ENCODE results near the gene HIVEP2. TPM values are rescaled to one million over a fixed set of nuclear protein-coding genes. Genes with fewer than 3 reads are reported as not detected.

The HIVEP2 gene
- total and polyA plus RNA-seq, 2 donors (not counting 1 experiment from before 2014, with no cell fraction given): 5.8 to 31.9 TPM

- Histone ChIP-seq H3K79me2 (ENCODE audit: control insufficient read depth, insufficient read depth, low read length) (no peaks in the 10 kb centered on the region), H2AFZ (ENCODE audit: insufficient read depth, low read depth, low read length, poor library complexity, severe bottlenecking) (no peak overlapping the region), H3K9ac (ENCODE audit: low read length) (no peak overlapping the region), H3K27me3 (replicated peaks in 1 of 4; ENCODE audit: control extremely low read depth in 1 of 4, control insufficient read depth in 3 of 4, insufficient read depth in 4 of 4, low read length in 3 of 4) (no peaks in the 10 kb centered on the region), H3K9me3 (ENCODE audit: control extremely low read depth in 1 of 3, control insufficient read depth in 2 of 3, insufficient read depth in 1 of 3, low read length in 2 of 3) (no peaks in the 10 kb centered on the region), H3K36me3 (replicated peaks in 1 of 2; ENCODE audit: control extremely low read depth in 1 of 2, control insufficient read depth in 1 of 2, extremely low read depth in 1 of 2, insufficient read depth in 2 of 2, low read length in 1 of 2) (no peaks in the 10 kb centered on the region), H3K4me1 (ENCODE audit: control insufficient read depth in 2 of 2, insufficient read depth in 2 of 2, low read length in 2 of 2) (no peaks in the 10 kb centered on the region), H3K27ac (ENCODE audit: low read length in 2 of 2) (no peak overlapping the region), H3K4me2 (replicated peaks; ENCODE audit: low read depth, low read length, poor library complexity, severe bottlenecking) (no peak overlapping the region), H4K20me1 (ENCODE audit: control insufficient read depth, insufficient read depth, low read length, poor library complexity, severe bottlenecking) (no peaks in the 10 kb centered on the region), H3K4me3 (ENCODE audit: control extremely low read depth in 1 of 5, extremely low read depth in 1 of 5, insufficient read depth in 1 of 5, low read depth in 2 of 5, low read length in 4 of 5) (no peak overlapping the region)
- DNase-seq: no peak
- no peaks in the 10 kb centered on the region for H3K27me3 Mint-ChIP-seq
- H3K9me3 Mint-ChIP-seq (ENCODE audit: insufficient read depth): no peaks in the 10 kb centered on the region
- 100% methylated on average over 4 of the region's 4 CpGs for WGBS (ENCODE audit: insufficient coverage)
- intact Hi-C loops (cut with micrococcal nuclease): no loop called here
- no peak overlapping the region for H3K4me3 Mint-ChIP-seq
- ATAC-seq (ENCODE audit: low read depth): no peak
- POLR2A ChIA-PET: no interaction called here
- CTCF ChIA-PET: interaction anchor here (1.0 to 2.0 kb wide), 6 partner anchors 8 to 289 kb away, joined by 3 to 8 read pairs (median 4); no protein-coding TSS in a partner anchor
- no peaks in the 10 kb centered on the region for H3K4me1 Mint-ChIP-seq
- no peak overlapping the region for H3K27ac Mint-ChIP-seq
- TF ChIP-seq, protein P1, sequence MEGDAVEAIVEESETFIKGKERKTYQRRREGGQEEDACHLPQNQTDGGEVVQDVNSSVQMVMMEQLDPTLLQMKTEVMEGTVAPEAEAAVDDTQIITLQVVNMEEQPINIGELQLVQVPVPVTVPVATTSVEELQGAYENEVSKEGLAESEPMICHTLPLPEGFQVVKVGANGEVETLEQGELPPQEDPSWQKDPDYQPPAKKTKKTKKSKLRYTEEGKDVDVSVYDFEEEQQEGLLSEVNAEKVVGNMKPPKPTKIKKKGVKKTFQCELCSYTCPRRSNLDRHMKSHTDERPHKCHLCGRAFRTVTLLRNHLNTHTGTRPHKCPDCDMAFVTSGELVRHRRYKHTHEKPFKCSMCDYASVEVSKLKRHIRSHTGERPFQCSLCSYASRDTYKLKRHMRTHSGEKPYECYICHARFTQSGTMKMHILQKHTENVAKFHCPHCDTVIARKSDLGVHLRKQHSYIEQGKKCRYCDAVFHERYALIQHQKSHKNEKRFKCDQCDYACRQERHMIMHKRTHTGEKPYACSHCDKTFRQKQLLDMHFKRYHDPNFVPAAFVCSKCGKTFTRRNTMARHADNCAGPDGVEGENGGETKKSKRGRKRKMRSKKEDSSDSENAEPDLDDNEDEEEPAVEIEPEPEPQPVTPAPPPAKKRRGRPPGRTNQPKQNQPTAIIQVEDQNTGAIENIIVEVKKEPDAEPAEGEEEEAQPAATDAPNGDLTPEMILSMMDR (IDR thresholded peaks at IDR 0.05): no peak
- no peak for TF ChIP-seq EZH2 (IDR thresholded peaks at IDR 0.05; ENCODE audit: borderline replicate concordance, insufficient read depth, low read depth, low read length, poor library complexity, severe bottlenecking)
These were observed 207.0 kb downstream of the HIVEP2 start for GRCh38 chr6:142738035-142738396.

- H3K36me3 ChIP-seq (replicated peaks in 1 of 2; ENCODE audit: control extremely low read depth in 1 of 2, control insufficient read depth in 1 of 2, extremely low read depth in 1 of 2, insufficient read depth in 2 of 2, low read length in 1 of 2): no peaks in the 10 kb centered on the region
- no peaks in the 10 kb centered on the region for H3K27me3 ChIP-seq (replicated peaks in 1 of 4; ENCODE audit: control extremely low read depth in 1 of 4, control insufficient read depth in 3 of 4, insufficient read depth in 4 of 4, low read length in 3 of 4)
- Mint-ChIP-seq H3K4me1 (no peaks in the 10 kb centered on the region), H3K9me3 (ENCODE audit: insufficient read depth) (no peaks in the 10 kb centered on the region), H3K4me3 (no peak overlapping the region), H3K27me3 (no peaks in the 10 kb centered on the region), H3K27ac (no peak overlapping the region)
- ChIA-PET CTCF (interaction anchor here (0.8 to 2.0 kb wide), 7 partner anchors 9 to 289 kb away, joined by 3 to 8 read pairs (median 3); no protein-coding TSS in a partner anchor), POLR2A (no interaction called here)
- H3K4me1 ChIP-seq (ENCODE audit: control insufficient read depth in 2 of 2, insufficient read depth in 2 of 2, low read length in 2 of 2): no peaks in the 10 kb centered on the region
- ATAC-seq (ENCODE audit: low read depth) (no peak), DNase-seq (no peak)
- intact Hi-C loops (cut with micrococcal nuclease): no loop called here
- H3K4me3 ChIP-seq (ENCODE audit: control extremely low read depth in 1 of 5, extremely low read depth in 1 of 5, insufficient read depth in 1 of 5, low read depth in 2 of 5, low read length in 4 of 5): no peak overlapping the region
- H3K9me3 ChIP-seq (ENCODE audit: control extremely low read depth in 1 of 3, control insufficient read depth in 2 of 3, insufficient read depth in 1 of 3, low read length in 2 of 3): no peaks in the 10 kb centered on the region
- no peak overlapping the region for H3K9ac ChIP-seq (ENCODE audit: low read length)
- no peaks in the 10 kb centered on the region for H3K79me2 ChIP-seq (ENCODE audit: control insufficient read depth, insufficient read depth, low read length)
- H3K27ac ChIP-seq (ENCODE audit: low read length in 2 of 2): no peak overlapping the region
- peak overlapping the region; percentile 2 for H2AFZ ChIP-seq (ENCODE audit: insufficient read depth, low read depth, low read length, poor library complexity, severe bottlenecking)
- 29% methylated on average over 1 of the region's 3 CpGs for WGBS (ENCODE audit: insufficient coverage)
- no peaks in the 10 kb centered on the region for H4K20me1 ChIP-seq (ENCODE audit: control insufficient read depth, insufficient read depth, low read length, poor library complexity, severe bottlenecking)
- TF ChIP-seq, protein P1 (IDR thresholded peaks at IDR 0.05): no peak
- no peak for TF ChIP-seq EZH2 (IDR thresholded peaks at IDR 0.05; ENCODE audit: borderline replicate concordance, insufficient read depth, low read depth, low read length, poor library complexity, severe bottlenecking)
- H3K4me2 ChIP-seq (replicated peaks; ENCODE audit: low read depth, low read length, poor library complexity, severe bottlenecking): no peak overlapping the region
These were observed 207.5 kb downstream of the HIVEP2 start for GRCh38 chr6:142737368-142738034.
